ENCODE results near the gene TK1.

DNA sequence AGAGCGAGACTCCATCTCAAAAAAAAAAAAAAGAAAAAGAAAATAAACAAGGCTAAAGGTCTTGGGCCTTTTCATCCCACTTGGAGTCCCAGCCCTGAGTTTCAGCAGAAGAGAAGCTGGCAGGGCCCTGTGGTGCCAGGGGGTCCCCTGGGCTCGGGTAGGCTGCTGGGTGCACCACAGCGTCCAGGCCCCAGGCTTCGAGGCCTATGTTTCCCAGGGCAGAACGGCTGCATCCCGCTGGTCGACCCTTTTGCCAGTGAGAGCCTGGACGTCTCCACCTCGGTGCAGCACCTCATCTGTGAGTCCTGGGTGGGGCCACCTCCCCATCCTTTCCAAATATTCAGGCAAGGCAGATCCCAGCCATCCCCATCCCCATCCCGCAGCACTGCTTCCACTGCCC lies 46.8 kb upstream of the TK1 start:
- TF ChIP-seq POLR2A (IDR thresholded peaks at IDR 0.05; ENCODE audit: low read depth, low read length): no peak
- no peak for TF ChIP-seq POLR2AphosphoS5 (IDR thresholded peaks at IDR 0.05; ENCODE audit: low read depth, low read length)
